ENCODE data around the gene GEMIN4. TPM values are rescaled to one million over a fixed set of nuclear protein-coding genes. Genes with fewer than 3 reads are reported as not detected.

The GEMIN4 gene
- total and polyA plus RNA-seq, 10 of the 15 experiments (the other 5 are each of a cell fraction or from before 2014, with no cell fraction given) = 2.4 to 55.6 (median 34.5) TPM

DNA sequence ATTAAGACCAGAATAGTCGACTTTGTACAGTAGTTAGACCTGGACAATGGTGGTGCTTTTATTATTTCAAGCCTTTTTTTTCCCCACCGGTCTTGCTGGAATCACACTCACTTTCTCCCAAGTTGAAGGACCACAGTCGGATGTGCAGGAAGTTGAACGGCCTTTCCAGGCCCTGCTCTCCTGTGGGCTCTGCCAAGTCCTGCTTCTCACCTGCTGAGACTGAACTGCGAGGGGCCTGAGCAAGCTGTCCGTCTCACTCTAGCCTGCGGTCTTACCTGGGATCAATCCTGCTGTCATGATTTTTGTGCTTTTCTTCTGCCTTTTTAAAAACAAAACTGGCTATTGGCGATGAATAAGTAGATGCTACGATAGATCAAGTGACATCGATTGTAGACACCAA, 18.3 kb downstream of the GEMIN4 start:
- no peak overlapping the region for H3K27ac ChIP-seq (ENCODE audit: control insufficient read depth, insufficient read depth)
- H4K20me1 ChIP-seq (ENCODE audit: control insufficient read depth, insufficient read depth) = no peaks in the 10 kb centered on the region
- no peak for ATAC-seq
- peaks cover 14% of the 10 kb centered on the region for H3K79me2 ChIP-seq (ENCODE audit: control insufficient read depth, insufficient read depth, low read length)
- ChIA-PET SMC1A (ENCODE audit: uncharacterized antibody, unreplicated experiment) (no interaction called here), POLR2A (interaction anchor here (1.0 kb wide), 3 partner anchors 17 to 19 kb away, joined by 3 to 5 read pairs (median 4); partner anchors contain the start of gene VPS53), RAD21 (ENCODE audit: unreplicated experiment) (no interaction called here), CTCF (interaction anchor here (0.7 kb wide), 1 partner anchor 262 kb away, joined by 3 read pairs; no protein-coding TSS in a partner anchor)
- H2AFZ ChIP-seq (ENCODE audit: control insufficient read depth, low read depth, low read length) = no peak overlapping the region
- 90% methylated on average over 10 of the region's 10 CpGs for WGBS (ENCODE audit: insufficient coverage, insufficient replicate concordance, low lambda C conversion rate, missing lambda C conversion rate)
- peak overlapping the region; percentile 94 for H3K4me2 ChIP-seq (ENCODE audit: control insufficient read depth, insufficient read depth)
- no peaks in the 10 kb centered on the region for H3K27me3 ChIP-seq (replicated peaks in 1 of 2; ENCODE audit: control insufficient read depth in 2 of 2, insufficient read depth in 2 of 2, low read length in 1 of 2)
- H3K9me3 ChIP-seq (replicated peaks; ENCODE audit: control insufficient read depth, insufficient read depth, low read length) = no peaks in the 10 kb centered on the region
- intact Hi-C loops (cut with micrococcal nuclease; ENCODE audit: unreplicated experiment) (loop anchor here (5.0 kb wide), 1 partner anchor 49 kb away; the partner anchor contains the start of genes GLOD4 and MRM3), in situ Hi-C loops (cut with MboI) (no loop called here)
- DNase-seq (ENCODE audit: low read depth, low spot score) = no peak
- no peak for FAIRE-seq
- H3K9ac ChIP-seq (ENCODE audit: control insufficient read depth, insufficient read depth, low read length) = peak overlapping the region; percentile 68
- H3K36me3 ChIP-seq (ENCODE audit: control insufficient read depth in 2 of 2, insufficient read depth in 2 of 2, low read length in 1 of 2) = peaks cover 0 to 3% of the 10 kb centered on the region in 2 experiments; a peak in 1 of 4 replicates
- BruUV-seq (replicated peaks) = TSS peak; percentile 68
- peak overlapping the region; percentile 83 for H3K4me3 ChIP-seq
- peaks cover 7% of the 10 kb centered on the region for H3K4me1 ChIP-seq (ENCODE audit: control insufficient read depth, insufficient read depth, low read length)
- TF ChIP-seq FOXK2 (IDR thresholded peaks at IDR 0.05) (no peak), PRDM15 (CRISPR knock-in tag; IDR thresholded peaks at IDR 0.05) (no peak), MLLT1 (IDR thresholded peaks at IDR 0.05) (0 out of 2 replicates have a peak, but pooled peaks have one; percentile 39)
